Panc1 (cell line): ENCODE data around the gene NMS. TPM values are rescaled to one million over a fixed set of nuclear protein-coding genes. Genes with fewer than 3 reads are reported as not detected.

ENCODE experiments used
- ATAC-seq: fragments of 200-7000 bp; cut with Tn5 transposase; 2 replicates; pipeline ENCODE4 v1.9.1; 2020; ENCODE audit warnings: mild to moderate bottlenecking, moderate library complexity
- BruUV-seq: library from RNA; stranded (reverse); fragments of 400-500 nt; replicated peaks from 2 replicates; lab custom pipeline; 2021; lab: Mats Ljungman, UMichigan
- CTCF ChIA-PET: fragments of 300-600 bp; sonication (Branson Sonifier 250); formaldehyde crosslinking; loops from one replicate; lab custom pipeline; 2022; ENCODE audit warnings: antibody characterized with exemption; lab: Charles Lee
- POLR2A ChIA-PET: fragments of 300-600 bp; sonication (Branson Sonifier 250); formaldehyde crosslinking; loops from one replicate; lab custom pipeline; 2022; ENCODE audit warnings: antibody characterized with exemption; lab: Charles Lee
- DNase-seq: peaks from one replicate; pipeline ENCODE4 v3.0.0-alpha.2; 2010; ENCODE audit warnings: low read depth, low spot score
- H3K27ac ChIP-seq: 2 replicates; pipeline ENCODE4 v1.5.1; 2011; ENCODE audit warnings: mild to moderate bottlenecking, low read length, inconsistent platforms
- H3K27me3 ChIP-seq: fragments of 200-500 bp; sonication (Bioruptor generic); 2 replicates; pipeline ENCODE4 v1.6.0; 2014; ENCODE audit warnings: low read length, inconsistent platforms; ENCODE audit not compliant: control insufficient read depth, insufficient read depth
- H3K36me3 ChIP-seq: fragments of 200-500 bp; sonication (Bioruptor generic); 2 replicates; pipeline ENCODE4 v1.5.1; 2014; ENCODE audit warnings: inconsistent platforms, mild to moderate bottlenecking, low read length, moderate library complexity; ENCODE audit not compliant: control insufficient read depth, insufficient read depth
- H3K4me1 ChIP-seq: 2 replicates; pipeline ENCODE4 v1.5.1; 2011; ENCODE audit warnings: inconsistent platforms, mild to moderate bottlenecking, low read length, moderate library complexity; ENCODE audit not compliant: control insufficient read depth, insufficient read depth
- H3K4me3 ChIP-seq, 2 experiments: 2 replicates each; pipeline ENCODE4 v1.5.1; 2011 to 2012; ENCODE audit warnings: low read depth in 2 of 2, low read length in 2 of 2, mild to moderate bottlenecking in 2 of 2, inconsistent platforms in 1 of 2, moderate library complexity in 1 of 2
- H3K9me3 ChIP-seq: fragments of 200-500 bp; sonication (Bioruptor generic); 2 replicates; pipeline ENCODE4 v1.5.1; 2014; ENCODE audit warnings: low read depth, mild to moderate bottlenecking, inconsistent platforms, low read length, moderate library complexity; ENCODE audit not compliant: control insufficient read depth, insufficient read depth
- POLR2AphosphoS5 ChIP-seq: IDR thresholded peaks from 2 replicates; pipeline ENCODE4 v1.6.1; 2012; ENCODE audit warnings: mild to moderate bottlenecking, low read depth, low read length, moderate library complexity
- REST ChIP-seq, 2 experiments: IDR thresholded peaks; 2 replicates each; pipeline ENCODE4 v1.6.1; 2011 to 2012; ENCODE audit warnings: low read depth in 2 of 2, control low read depth in 1 of 2, low read length in 1 of 2, mild to moderate bottlenecking in 1 of 2, moderate library complexity in 1 of 2; ENCODE audit not compliant: insufficient read depth in 1 of 2
- SIN3A ChIP-seq: IDR thresholded peaks from 2 replicates; pipeline ENCODE4 v1.6.1; 2012; ENCODE audit warnings: low read depth, mild to moderate bottlenecking, low read length, moderate library complexity, borderline replicate concordance; ENCODE audit not compliant: insufficient read depth
- TCF7L2 ChIP-seq: IDR thresholded peaks from 2 replicates; pipeline ENCODE4 v1.6.1; 2011; ENCODE audit warnings: mild to moderate bottlenecking, low read depth, low read length, inconsistent platforms
- in situ Hi-C: cut with HindIII; loops from 2 replicates; pipeline ENCODE4 v1.10.0; 2016; ENCODE audit warnings: low sequenced_read_pairs, low pct_unique_long_range_greater_than_20kb
- intact Hi-C: fragments of 100-400 bp; cut with micrococcal nuclease; formaldehyde crosslinking; loops from one replicate; pipeline ENCODE4 v1.10.0; 2022; ENCODE audit not compliant: unreplicated experiment
- total RNA-seq: library from RNA; stranded (reverse); gene quantifications from one replicate; pipeline ENCODE4 v1.2.1, GENCODE V29; 2021; ENCODE audit not compliant: unreplicated experiment
- TF ChIP-seq, protein P1 (sequence below): fragments of 450-650 bp; IDR thresholded peaks from 2 replicates; pipeline ENCODE4 v1.5.1; 2017; ENCODE audit warnings: mild to moderate bottlenecking

The NMS gene
- total RNA-seq, 1 experiment from 2014 or later: not detected

DNA sequence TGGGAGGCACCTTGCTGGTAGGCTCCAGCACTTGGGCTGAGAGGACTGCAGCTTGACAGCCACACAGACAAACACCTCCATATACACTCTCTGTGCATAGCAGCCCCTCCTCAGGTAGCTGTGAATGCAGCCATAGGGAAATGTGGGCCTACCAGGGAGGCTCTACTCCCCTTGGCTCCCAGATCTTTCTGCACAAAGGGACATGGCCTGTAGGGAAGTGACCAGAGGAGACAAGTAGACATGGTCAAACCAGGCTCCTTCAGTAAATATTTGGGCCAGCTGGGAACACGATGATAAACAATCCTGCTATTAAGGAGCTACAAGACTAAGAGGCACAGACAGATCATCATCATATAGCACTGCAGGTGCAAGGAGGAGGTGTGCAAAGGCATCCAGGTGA, 56.6 kb downstream of the NMS start:
- H3K4me1 ChIP-seq: no peaks in the 10 kb centered on the region
- TF ChIP-seq TCF7L2: no peak
- TF ChIP-seq SIN3A: no peak
- TF ChIP-seq, protein P1, sequence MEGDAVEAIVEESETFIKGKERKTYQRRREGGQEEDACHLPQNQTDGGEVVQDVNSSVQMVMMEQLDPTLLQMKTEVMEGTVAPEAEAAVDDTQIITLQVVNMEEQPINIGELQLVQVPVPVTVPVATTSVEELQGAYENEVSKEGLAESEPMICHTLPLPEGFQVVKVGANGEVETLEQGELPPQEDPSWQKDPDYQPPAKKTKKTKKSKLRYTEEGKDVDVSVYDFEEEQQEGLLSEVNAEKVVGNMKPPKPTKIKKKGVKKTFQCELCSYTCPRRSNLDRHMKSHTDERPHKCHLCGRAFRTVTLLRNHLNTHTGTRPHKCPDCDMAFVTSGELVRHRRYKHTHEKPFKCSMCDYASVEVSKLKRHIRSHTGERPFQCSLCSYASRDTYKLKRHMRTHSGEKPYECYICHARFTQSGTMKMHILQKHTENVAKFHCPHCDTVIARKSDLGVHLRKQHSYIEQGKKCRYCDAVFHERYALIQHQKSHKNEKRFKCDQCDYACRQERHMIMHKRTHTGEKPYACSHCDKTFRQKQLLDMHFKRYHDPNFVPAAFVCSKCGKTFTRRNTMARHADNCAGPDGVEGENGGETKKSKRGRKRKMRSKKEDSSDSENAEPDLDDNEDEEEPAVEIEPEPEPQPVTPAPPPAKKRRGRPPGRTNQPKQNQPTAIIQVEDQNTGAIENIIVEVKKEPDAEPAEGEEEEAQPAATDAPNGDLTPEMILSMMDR: no peak
- no peak for TF ChIP-seq POLR2AphosphoS5
- no peak for TF ChIP-seq REST (IDR thresholded peaks at IDR 0.05; ENCODE audit: insufficient read depth in 1 of 2, low read depth in 2 of 2, low read length in 1 of 2)
- BruUV-seq: no TSS peak
- no peak overlapping the region for H3K4me3 ChIP-seq
- no peak for DNase-seq
- in situ Hi-C loops: no loop called here
- H3K9me3 ChIP-seq: no peaks in the 10 kb centered on the region
- H3K27me3 ChIP-seq: no peaks in the 10 kb centered on the region
- ChIA-PET POLR2A (interaction anchor here (0.5 kb wide), 1 partner anchor 729 kb away, joined by 3 read pairs; no protein-coding TSS in a partner anchor), CTCF (no interaction called here)
- H3K36me3 ChIP-seq: no peaks in the 10 kb centered on the region
- ATAC-seq: no peak
- no peak overlapping the region for H3K27ac ChIP-seq
- intact Hi-C loops: no loop called here

DNA sequence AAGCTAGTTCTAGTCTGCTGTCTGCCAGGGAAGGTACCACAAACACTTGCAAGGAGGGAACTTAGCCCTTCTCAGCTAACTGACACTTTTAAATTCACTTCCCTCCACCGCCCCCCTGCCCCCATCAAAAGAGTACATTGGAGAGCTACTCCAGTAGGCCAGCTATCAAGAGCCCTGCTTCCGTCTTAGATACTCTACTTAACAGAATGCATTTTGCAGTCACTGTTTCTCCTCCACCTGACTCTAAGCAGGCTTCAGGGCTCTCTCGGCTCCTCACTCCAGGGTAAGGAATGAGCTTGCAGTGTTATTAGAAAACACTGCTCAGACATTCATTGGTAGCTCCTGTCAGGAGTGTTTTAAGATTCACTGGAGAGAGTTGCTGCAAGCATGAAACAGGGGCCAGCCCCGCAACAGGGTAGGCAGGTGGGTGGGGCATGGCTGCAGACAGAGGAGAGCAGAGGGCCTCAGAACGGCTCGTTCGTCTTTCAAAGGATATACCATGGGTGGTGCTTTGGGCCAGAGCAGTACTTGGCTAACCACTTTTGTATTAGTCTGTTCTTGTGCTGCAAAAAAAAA, 57.2 kb downstream of the NMS start:
- Histone ChIP-seq H3K27ac (no peak overlapping the region), H3K9me3 (no peaks in the 10 kb centered on the region), H3K27me3 (no peaks in the 10 kb centered on the region), H3K36me3 (no peaks in the 10 kb centered on the region), H3K4me1 (no peaks in the 10 kb centered on the region), H3K4me3 (no peak overlapping the region)
- TF ChIP-seq POLR2AphosphoS5 (no peak), TCF7L2 (no peak), REST (IDR thresholded peaks at IDR 0.05; ENCODE audit: insufficient read depth in 1 of 2, low read depth in 2 of 2, low read length in 1 of 2) (no peak), SIN3A (no peak)
- TF ChIP-seq, protein P1: no peak
- intact Hi-C loops (no loop called here), in situ Hi-C loops (no loop called here)
- ATAC-seq (no peak), DNase-seq (no peak)
- BruUV-seq: no TSS peak
- CTCF ChIA-PET: no interaction called here
- POLR2A ChIA-PET: interaction anchor here (0.5 kb wide), 1 partner anchor 728 kb away, joined by 3 read pairs; no protein-coding TSS in a partner anchor
